GM21381 (cell line): ENCODE measurements around the gene PHF21A.

Experiments used
- ATAC-seq: cut with Tn5 transposase; IDR thresholded peaks from one replicate; pipeline ENCODE4 v1.9.1; 2021; ENCODE audit warnings: mild to moderate bottlenecking, moderate library complexity; ENCODE audit not compliant: unreplicated experiment

PHF21A gene

GRCh38 chr11:46075928-46076327 lies 45.3 kb downstream of the PHF21A start:
- no peak for ATAC-seq

- ATAC-seq = no peak
Measured at GRCh38 chr11:46075168-46075567, 46.1 kb downstream of the PHF21A start.

GRCh38 chr11:46073632-46074031 lies 47.6 kb downstream of the PHF21A start:
- no peak for ATAC-seq

- no peak for ATAC-seq
Measured at GRCh38 chr11:46072172-46072964, 48.9 kb downstream of the PHF21A start.

GRCh38 chr11:46071091-46071490 lies 50.2 kb downstream of the PHF21A start:
- no peak for ATAC-seq

GRCh38 chr11:46069595-46069994 lies 51.7 kb downstream of the PHF21A start:
- no peak for ATAC-seq

- no peak for ATAC-seq
Measured at GRCh38 chr11:46066335-46066734, 54.9 kb downstream of the PHF21A start.

GRCh38 chr11:46065681-46066080 lies 55.6 kb downstream of the PHF21A start:
- no peak for ATAC-seq

- no peak for ATAC-seq
Measured at GRCh38 chr11:46064221-46064620, 57.0 kb downstream of the PHF21A start.

GRCh38 chr11:46063138-46063537 lies 58.1 kb downstream of the PHF21A start:
- ATAC-seq = no peak

- ATAC-seq = no peak
Measured at GRCh38 chr11:46060013-46060412, 61.2 kb downstream of the PHF21A start.

- ATAC-seq = no peak
Measured at GRCh38 chr11:46057489-46057888, 63.8 kb downstream of the PHF21A start.

- ATAC-seq = no peak
Measured at GRCh38 chr11:46055371-46055770, 65.9 kb downstream of the PHF21A start.

GRCh38 chr11:46051102-46051501 lies 70.2 kb downstream of the PHF21A start:
- no peak for ATAC-seq

- ATAC-seq = no peak
Measured at GRCh38 chr11:46050662-46051061, 70.6 kb downstream of the PHF21A start.

GRCh38 chr11:46050003-46050461 lies 71.2 kb downstream of the PHF21A start:
- ATAC-seq = no peak

GRCh38 chr11:46049325-46049897 lies 71.8 kb downstream of the PHF21A start:
- ATAC-seq = no peak

GRCh38 chr11:46048198-46048597 lies 73.1 kb downstream of the PHF21A start:
- ATAC-seq = no peak

GRCh38 chr11:46047520-46047919 lies 73.7 kb downstream of the PHF21A start:
- no peak for ATAC-seq

- ATAC-seq = no peak
Measured at GRCh38 chr11:46045811-46046210, 75.4 kb downstream of the PHF21A start.

GRCh38 chr11:46044601-46045000 lies 76.7 kb downstream of the PHF21A start:
- no peak for ATAC-seq

GRCh38 chr11:46039990-46040389 lies 81.3 kb downstream of the PHF21A start:
- ATAC-seq = no peak
